Measurements from ENCODE around the gene CDSN.
"Not testable (repeated sequence)": the region's sequence is repeated elsewhere in the genome, so short reads cannot be mapped to it uniquely, and the experiment has no call there.

CDSN gene

DNA sequence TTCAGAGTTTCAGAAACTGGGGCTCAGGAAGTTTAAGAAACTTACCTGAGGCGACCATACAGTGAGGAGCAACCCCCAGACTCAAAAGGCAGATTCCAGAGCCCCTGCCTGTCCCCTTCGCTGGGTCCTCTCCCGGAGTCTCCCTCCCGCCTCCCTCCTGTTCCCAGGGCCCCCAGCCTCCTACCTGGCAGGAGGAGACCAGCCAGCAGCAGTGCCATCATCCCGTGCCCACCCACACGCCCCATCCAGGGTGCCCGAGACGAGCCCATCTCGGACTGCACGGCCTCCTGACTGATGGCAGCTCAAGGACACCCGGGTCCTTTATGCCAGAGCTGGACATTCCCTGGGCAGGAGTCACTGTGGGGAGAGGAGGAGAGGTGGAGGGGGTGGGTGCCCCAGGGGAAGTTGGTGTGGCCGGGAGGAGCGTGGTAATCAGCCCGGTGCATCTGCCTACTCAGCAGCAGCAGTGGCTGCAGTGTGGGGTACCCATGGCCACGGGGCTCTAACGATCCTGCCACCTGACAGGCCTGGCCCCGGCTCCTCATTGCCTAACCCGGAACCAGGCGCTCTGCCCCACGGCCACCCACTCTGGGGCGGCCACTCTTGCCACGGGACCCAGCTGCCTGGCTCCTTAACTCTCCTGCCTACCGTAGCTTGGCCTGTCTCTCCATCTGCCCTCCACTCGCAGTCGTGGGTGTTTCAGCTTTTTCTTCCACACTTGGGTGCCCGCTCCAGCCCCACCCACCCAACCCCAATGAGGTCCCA is at the start of gene CDSN:
TSS of gene CDSN (minus strand) at position 296 of the 765 bp plus-strand sequence. CDS start at position 269, 27 bp downstream.
- no peak for DNase-seq (ENCODE audit: low read depth in 2 of 2, low spot score in 1 of 2)

DNA sequence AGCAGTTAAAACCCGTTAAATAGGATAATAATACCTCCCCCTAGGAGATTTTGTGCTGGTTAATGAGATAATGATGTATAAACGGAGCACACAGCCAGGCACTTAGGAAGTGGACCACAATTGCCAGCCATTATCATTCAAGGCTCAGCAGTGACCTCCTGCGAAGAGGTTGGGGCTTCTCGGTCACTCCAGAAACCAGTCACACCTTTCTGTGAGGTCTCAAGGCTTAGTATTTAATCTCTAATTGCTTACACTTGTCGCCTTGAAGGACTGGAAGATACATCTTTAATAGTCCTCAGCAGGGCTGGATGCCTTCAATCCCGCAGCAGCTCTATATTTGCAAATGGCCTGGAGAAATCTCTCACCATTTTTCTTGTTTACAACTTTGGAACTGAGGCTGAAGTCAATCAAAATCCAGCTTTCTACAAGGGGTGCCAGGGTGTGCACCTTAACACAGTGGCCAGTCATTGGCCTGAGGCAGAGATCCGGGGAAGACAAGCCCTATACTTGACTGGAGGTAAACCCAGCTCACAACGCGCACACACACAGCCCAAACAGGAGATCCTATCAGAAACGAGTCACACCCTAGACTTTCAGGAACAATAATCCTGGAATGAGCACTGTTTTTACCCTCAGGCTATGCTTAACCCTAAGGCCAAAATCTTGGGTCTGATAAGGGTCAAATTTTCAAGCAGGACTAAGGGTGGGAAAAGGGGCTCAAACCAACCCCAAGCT is 49.0 kb upstream of the CDSN start:
- DNase-seq (ENCODE audit: low read depth in 2 of 2, low spot score in 1 of 2): no peak

GRCh38 chr6:31168606-31169005 is 48.4 kb upstream of the CDSN start:
- no peak for DNase-seq (ENCODE audit: low read depth in 2 of 2, low spot score in 1 of 2)

DNA sequence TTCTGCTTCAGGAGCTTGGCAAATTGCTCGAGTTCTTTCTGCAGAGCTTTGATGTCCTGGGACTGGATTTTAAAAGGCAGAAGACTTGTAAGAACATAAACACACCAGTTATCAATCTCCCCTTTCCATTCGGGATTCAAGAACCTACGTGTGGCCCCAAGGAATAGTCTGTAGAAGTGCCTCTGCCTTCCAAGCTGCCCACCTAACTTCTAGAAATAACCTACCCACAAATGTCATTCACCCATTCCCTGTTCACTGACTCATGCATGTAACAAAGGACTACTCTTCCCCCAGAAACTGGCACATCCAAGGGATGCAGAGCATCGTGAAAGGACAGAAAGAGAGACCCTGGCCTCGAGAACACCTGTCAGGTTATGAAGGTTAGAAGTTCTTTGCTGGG is 45.7 kb upstream of the CDSN start:
- DNase-seq (ENCODE audit: low read depth in 2 of 2, low spot score in 1 of 2): no peak

DNA sequence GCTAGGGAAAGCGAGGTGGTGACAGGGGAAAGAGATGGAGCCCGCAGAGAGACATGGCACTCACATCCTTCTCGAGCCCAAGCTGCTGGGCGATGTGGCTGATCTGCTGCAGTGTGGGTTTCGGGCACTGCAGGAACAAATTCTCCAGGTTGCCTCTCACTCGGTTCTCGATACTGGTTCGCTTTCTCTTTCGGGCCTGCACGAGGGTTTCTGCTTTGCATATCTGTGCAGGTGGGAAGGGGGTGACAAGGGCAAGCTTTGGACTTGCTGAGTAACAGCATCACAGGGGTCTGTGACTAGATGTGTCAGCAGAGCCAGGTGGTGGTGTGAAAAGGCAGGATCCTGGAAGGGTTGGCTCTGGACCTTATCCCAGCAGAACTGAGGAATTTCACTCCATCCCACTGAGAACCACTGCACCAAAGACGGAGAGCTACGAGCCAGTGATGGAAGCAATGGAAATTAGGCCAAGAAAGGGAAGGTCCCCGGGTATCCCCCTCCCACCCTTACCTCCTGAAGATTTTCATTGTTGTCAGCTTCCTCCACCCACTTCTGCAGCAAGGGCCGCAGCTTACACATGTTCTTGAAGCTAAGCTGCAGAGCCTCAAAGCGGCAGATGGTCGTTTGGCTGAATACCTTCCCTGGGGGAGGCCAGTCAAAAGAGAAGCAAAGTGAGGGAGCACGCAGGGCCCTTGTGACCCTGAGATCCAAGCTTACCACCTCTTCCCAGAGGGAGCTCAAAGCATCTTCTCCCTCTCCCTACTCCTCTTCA is 45.0 kb upstream of the CDSN start:
- DNase-seq (ENCODE audit: low read depth in 2 of 2, low spot score in 1 of 2): not testable (repeated sequence)

- DNase-seq (ENCODE audit: low read depth in 2 of 2, low spot score in 1 of 2): not testable (repeated sequence)
These were observed 44.3 kb upstream of the CDSN start for GRCh38 chr6:31164475-31165063.

DNA sequence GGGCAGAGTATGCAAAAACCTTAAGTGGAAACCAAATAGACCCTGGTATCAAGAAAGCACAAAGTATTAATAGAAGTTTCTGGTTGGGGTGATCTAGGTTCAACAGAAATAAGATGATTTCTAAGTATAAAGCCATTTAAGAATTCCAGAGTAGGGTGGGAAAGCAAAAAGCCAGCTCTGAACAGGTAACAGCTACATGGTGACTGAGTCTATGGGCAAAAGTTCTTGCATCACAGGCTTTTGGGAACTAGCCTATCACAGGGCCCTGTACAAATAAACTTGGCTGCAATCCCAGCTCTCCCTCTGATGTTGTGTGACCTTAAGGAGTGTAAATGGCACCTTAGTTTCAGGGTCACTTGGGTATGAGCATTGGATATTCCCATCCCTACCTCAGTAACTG is 43.7 kb upstream of the CDSN start:
- no peak for DNase-seq (ENCODE audit: low read depth in 2 of 2, low spot score in 1 of 2)

DNA sequence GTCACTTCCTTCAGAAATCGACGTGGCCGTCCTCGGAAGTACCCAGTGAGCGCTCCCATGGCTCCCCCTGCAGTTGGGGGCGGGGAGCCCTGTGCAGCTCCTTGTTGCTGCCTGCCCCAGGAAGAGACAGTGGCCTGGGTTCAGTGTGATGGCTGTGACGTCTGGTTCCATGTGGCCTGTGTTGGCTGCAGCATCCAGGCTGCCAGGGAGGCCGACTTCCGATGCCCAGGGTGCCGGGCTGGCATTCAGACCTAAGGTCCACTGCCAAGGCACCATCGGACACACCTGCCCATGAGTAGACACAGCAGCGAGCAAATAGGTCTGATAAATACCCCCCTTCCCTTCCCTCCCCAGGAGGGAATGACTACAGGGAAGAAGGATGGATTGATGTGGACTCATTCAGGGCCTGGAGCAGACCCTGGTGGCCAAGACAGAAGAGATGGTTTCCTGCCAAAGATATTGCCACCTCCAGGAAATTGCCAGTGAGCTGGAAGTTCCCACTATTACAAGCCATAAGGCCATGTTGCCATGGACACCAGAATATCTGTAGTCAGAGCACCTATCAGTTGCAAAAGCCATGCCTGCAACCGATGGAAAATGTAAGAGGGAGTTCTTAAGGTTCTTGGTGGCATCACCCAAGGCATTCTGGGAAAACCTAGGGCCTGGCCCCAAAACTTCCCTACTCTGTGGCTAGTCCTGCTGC is 42.4 kb upstream of the CDSN start:
- DNase-seq (ENCODE audit: low read depth in 2 of 2, low spot score in 1 of 2): no peak

GRCh38 chr6:31161216-31162126 is 41.2 kb upstream of the CDSN start:
- no peak for DNase-seq (ENCODE audit: low read depth in 2 of 2, low spot score in 1 of 2)

DNA sequence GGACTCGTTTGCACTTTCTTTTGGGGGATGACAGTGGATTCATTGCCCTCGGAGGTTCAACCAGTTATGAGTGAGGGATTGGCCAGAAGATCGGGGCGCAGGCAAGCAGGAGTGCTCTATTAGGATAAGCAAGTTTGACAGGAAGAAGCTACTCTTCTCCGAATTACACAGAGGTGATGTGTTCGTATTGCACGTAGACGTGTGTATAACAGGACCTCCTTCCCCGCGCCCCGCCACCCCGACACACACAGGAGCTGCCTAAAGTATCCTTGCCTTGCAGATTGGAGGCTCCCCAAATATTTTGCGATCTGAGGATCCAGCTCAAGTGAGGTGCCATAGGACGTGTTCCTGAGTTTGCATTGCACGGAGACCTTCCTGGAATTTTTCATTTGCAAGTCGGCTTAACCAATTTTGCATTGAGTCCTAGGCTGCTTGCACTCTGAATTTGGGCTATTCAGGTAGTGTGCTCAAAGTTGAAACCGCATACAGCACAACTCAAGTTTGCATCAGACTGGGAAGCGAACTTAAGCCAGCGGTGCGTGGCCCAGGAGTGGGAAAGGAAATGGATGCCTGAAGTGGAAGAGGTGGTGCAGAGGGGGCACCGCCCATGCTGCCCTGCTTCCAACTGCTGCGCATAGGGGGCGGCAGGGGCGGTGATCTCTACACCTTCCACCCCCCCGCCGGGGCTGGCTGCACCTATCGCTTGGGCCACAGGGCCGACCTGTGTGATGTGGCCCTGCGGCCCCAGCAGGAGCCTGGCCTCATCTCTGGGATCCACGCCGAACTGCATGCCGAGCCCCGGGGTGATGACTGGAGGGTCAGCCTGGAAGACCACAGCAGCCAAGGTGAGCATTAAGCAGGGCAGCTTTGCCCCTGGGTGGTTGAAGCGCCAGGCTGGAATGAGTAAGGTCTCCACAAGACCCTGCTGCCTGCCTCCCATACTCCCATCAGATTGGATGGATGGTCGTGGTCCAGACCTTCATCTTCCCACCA is 38.9 kb upstream of the CDSN start:
- no peak for DNase-seq (ENCODE audit: low read depth in 2 of 2, low spot score in 1 of 2)

DNA sequence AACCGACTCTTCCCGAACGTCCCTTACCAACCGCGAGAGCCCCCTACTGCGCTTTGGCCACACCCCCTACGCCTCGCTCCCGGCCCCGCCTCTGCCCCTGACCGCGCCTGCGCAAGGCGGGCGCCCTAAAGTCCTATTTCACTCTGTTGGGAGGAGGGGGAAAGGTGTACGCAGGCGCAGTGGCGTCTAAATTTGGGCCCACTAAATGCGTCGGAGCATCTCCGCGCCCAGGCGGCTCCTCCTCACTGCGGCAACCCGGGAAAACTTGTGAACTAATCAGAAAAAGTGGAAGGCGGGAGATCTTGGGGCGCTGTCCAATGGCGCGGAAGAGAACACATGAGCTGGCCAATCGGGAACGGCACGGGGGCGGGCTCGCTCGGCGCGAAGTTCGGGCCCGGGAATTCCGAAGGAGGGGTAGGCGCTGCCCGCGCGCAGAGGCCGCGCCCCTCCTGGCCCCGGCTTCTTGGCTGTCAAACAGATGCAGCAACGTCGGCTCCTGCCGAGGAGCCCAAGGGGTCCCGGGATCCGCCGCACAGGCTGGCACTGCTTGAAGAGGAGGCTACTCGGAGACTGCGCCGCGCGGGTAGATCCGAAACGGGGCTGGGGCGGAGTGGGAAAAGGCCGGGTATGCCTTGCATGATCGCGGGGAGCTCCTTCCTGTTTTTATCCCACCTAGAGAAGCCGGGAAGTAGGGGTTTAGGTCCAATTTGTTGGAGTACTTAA is 38.1 kb upstream of the CDSN start, which contains the start of gene TCF19:
TSS of gene TCF19 (plus strand) at position 450 of the 723 bp plus-strand sequence. CDS start 881 bp downstream, outside the sequence.
- peak; percentile 97 to 99 for DNase-seq (ENCODE audit: low read depth in 2 of 2, low spot score in 1 of 2)

GRCh38 chr6:31157513-31158139 is 37.4 kb upstream of the CDSN start, which contains the start of gene CCHCR1:
Gene CCHCR1 (minus strand): TSS chr6:31157802. CDS start chr6:31157600, 202 bp downstream.
- DNase-seq (ENCODE audit: low read depth in 2 of 2, low spot score in 1 of 2): no peak

GRCh38 chr6:31156641-31157040 is 36.4 kb upstream of the CDSN start:
- no peak for DNase-seq (ENCODE audit: low read depth in 2 of 2, low spot score in 1 of 2)

GRCh38 chr6:31154436-31154835 is 34.2 kb upstream of the CDSN start:
- no peak for DNase-seq (ENCODE audit: low read depth in 2 of 2, low spot score in 1 of 2)

GRCh38 chr6:31152781-31153180 is 32.5 kb upstream of the CDSN start:
- no peak for DNase-seq (ENCODE audit: low read depth in 2 of 2, low spot score in 1 of 2)

GRCh38 chr6:31149827-31150447 is 29.7 kb upstream of the CDSN start:
- DNase-seq (ENCODE audit: low read depth in 2 of 2, low spot score in 1 of 2): no peak

- no peak for DNase-seq (ENCODE audit: low read depth in 2 of 2, low spot score in 1 of 2)
These were observed 25.1 kb upstream of the CDSN start for GRCh38 chr6:31145386-31145785.

All from stimulated activated CD8-positive, alpha-beta memory T cell treated with anti-CD3 and anti-CD28 coated beads, Interleukin-4, amount 100 ng/mL, for 4 hours (primary cell).